Activated T-cell treated with anti-CD3 and anti-CD28 coated beads for 1 hour (primary cell): Measurements from ENCODE around the gene TGFBI.
"Not testable (repeated sequence)": the region's sequence is repeated elsewhere in the genome, so short reads cannot be mapped to it uniquely, and the experiment has no call there.

Experiments used
- DNase-seq: peaks from one replicate; pipeline ENCODE4 v3.0.0-alpha.2; 2020; ENCODE audit warnings: low read depth

TGFBI gene

GRCh38 chr5:136027311-136027710 is 1.5 kb upstream of the TGFBI start:
- no peak for DNase-seq

DNA sequence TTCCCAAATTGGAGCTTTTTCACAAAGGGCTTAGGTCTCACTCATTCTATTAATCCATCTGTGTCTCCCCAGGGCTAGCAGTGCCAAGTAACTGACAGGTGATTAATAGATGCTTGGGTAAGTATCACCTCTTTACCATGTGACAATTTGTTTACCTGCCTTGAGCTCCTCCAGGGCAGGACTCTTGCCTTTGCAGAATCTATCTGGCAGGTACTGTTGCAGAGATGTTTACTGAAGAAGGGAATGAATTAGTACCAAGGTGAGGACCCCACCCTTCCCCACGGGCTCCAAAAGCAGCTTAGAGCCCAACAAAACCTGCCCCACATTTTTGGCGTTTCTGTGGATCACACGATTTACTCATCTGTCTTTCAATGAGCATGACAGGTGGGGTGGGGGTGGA is 698 bp upstream of the TGFBI start:
- no peak for DNase-seq

- no peak for DNase-seq
Measured at GRCh38 chr5:136030252-136030651, 1.5 kb downstream of the TGFBI start.

DNA sequence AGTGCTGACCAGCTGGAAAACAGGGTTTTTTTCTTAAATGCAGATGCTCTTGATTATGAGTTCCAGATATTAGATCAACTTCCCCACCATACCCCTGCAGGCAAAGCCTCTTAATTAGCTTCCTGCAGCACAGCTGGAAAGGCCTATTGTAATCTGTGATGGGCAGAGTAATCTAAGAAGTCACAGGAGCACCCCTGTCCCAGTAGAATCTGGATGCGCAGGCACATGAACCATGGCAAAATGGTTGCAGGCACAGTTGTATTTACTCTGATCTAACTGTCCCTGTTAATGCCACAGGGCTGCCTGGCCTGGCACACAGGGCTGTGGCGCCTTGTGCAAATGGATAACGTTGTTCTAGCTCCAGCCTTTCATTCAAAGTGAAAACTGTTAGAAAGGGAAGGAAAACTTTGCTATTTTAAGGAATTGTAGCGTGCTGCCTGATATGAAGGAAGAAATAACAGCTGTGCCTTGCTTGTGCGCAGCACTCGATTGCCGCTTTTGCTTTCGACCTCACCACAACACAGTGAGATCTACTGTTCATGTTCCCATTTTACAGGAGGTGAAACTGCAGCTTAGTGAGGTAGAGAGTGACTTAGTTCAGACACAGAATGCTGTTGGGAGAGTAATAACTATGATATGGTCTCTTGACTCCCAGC is 2.3 kb downstream of the TGFBI start:
- no peak for DNase-seq

DNA sequence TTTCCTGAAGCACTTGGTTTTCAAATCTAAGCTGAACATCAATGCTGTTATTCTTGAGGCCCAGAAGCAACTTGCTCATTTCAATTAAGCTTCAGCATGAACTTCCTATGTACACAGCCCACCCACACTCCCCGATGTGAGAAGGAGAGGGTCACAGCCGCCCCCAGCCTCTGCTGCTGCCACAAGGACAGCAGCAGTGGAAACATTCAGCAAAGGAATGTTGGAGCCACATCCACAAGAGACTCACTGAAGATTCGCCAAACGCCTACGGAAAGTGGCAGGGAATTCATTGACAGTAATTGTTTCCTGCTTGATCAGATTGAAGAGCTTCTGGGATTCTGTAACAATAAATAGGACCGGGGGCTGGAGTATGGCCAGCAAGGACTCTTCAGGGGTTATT is 2.9 kb downstream of the TGFBI start:
- no peak for DNase-seq

- DNase-seq, result no peak
Measured at GRCh38 chr5:136032564-136032963, 3.8 kb downstream of the TGFBI start.

GRCh38 chr5:136033234-136033633 is 4.4 kb downstream of the TGFBI start:
- no peak for DNase-seq

DNA sequence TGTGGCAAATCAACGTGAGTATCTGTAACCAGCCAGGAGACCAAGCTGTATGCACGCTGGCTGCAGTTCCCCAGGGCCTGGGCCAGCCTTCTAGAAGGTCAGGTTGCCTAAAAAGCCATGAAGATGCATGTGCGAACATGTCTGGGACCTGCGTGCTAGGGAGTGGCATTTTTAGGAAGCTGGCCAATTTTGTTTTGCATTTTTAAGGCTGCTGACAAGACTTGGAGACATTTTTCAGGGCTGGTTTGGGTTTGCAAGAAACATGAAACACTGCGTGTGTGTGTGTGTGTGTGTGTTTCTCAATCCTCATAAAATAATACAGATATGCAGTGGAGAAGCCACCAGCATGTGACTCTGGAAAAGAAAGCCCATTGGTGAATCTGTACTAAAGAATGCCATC is 5.1 kb downstream of the TGFBI start:
- DNase-seq, result no peak

GRCh38 chr5:136034492-136034891 is 5.7 kb downstream of the TGFBI start:
- DNase-seq, result no peak

GRCh38 chr5:136034984-136035383 is 6.2 kb downstream of the TGFBI start:
- no peak for DNase-seq

- DNase-seq, result no peak
Measured at GRCh38 chr5:136035837-136036236, 7.0 kb downstream of the TGFBI start.

DNA sequence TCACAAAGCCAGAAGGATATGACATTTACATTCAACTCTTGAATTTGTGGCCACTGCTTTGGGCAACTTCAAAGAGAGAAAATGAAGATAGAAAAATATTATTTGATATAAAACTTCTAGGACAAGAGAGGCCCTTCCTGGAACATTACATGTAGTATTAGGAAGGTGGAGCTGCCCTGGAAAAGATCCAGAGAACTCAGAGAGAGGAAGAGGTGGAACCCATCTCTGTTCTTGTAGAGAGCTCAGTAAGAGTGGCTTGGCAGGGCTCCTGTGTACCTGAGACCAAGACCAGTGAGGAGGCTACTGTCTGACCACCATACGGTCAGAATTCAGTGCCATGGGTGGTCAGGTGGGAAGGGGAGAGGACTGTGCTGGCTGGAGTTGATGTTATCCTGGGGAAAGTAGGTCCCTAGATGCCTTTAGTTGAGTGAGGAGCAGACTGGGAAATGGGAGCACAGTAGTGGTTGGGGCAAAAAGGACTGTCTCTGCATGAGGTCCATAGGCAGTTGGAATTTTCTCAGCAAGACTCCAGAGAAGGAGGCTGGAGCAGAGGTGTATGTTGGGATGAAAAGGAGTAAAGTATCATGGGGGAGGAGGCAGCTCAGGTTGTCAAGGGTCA is 7.6 kb downstream of the TGFBI start:
- DNase-seq, result no peak

- peak; percentile 4 for DNase-seq
Measured at GRCh38 chr5:136037001-136037705, 8.4 kb downstream of the TGFBI start.

DNA sequence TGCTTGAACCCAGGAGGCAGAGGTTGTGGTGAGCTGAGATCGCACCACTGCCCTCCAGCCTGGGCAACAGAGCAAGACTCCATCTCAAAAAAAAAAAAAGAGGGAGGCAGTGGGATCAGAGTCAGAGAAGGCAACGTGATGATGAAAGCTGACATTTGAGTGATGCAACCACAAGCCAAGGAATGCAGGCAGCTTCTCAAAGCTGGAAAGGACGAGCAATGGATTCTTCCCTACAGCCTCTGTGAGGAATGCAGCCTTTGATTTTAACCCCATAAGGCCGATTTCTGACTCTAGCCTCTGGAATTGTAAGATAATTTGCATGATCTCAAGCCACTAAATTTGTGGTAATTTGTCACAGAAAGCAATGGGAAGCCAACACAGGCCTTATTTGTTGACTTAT is 9.8 kb downstream of the TGFBI start:
- DNase-seq, result no peak

GRCh38 chr5:136039202-136039601 is 10.4 kb downstream of the TGFBI start:
- DNase-seq, result no peak

- DNase-seq, result no peak
Measured at GRCh38 chr5:136040746-136041415, 12.1 kb downstream of the TGFBI start.

GRCh38 chr5:136042156-136042555 is 13.4 kb downstream of the TGFBI start:
- DNase-seq, result no peak

- DNase-seq, result no peak
Measured at GRCh38 chr5:136042665-136043121, 13.9 kb downstream of the TGFBI start.

DNA sequence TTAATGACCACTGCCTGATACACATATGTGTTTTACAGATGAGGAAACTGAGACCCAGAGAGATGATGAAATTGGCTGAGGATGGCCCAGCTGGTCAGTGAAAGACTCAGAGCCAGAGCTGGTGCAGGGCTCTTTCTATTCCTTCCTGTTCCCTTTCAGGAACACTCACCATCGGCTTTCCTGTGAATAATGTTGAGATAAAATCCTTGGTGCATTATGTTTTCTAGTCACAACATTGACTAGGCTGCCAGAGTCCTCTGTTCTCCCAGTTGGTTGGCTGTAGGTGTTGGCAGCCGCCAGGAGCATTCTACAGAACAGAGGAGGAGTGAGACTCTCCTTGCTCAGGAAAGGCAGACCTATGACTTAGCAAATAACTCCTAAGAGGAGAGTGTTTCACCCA is 14.8 kb downstream of the TGFBI start:
- DNase-seq, result no peak

DNA sequence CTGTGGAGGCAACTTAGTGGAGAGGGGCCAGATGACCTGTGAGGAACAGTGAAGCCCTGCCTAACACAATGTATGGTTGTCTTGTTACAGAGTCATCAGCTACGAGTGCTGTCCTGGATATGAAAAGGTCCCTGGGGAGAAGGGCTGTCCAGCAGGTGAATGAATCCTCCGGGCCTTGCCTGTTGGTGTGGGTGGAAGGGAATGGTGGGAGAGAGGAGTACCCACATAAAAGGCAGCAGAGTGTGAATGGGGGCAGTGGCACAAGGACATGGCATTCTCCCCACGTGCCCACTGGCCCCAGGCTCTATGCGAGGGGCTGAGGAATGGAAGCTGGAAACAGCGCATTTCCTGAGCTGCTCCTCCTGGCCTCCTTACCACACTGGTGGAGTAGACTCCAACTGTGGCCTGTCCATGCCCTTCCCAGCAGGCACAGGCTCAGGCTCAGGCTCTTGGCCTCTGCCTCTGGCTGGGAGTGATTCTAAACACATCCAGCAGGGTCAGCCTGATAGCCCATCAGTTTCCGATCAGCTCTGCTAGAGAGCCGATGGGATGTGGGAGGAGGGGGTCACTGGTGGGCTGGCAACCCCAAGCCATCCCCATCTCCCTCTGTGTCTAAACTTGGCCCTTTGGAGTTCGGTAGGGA is 15.3 kb downstream of the TGFBI start:
- no peak for DNase-seq

GRCh38 chr5:136045026-136045425 is 16.2 kb downstream of the TGFBI start:
- DNase-seq, result not testable (repeated sequence)

DNA sequence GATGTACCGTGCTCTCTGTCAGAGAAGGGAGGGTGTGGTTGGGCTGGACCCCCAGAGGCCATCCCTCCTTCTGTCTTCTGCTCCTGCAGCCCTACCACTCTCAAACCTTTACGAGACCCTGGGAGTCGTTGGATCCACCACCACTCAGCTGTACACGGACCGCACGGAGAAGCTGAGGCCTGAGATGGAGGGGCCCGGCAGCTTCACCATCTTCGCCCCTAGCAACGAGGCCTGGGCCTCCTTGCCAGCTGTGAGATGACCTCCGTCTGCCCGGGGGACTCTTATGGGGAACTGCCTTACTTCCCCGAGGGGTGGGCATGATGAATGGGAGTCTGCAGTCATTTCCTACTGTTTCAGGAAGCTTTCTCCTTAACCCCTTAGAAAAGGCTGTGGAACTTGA is 17.5 kb downstream of the TGFBI start:
- no peak for DNase-seq
